ENCODE results near the gene RNU2-63P. TPM values are rescaled to one million over a fixed set of nuclear protein-coding genes. Genes with fewer than 3 reads are reported as not detected.

RNU2-63P gene
- total RNA-seq (1 to 10 TPM in 1 of 2 experiments, not detected in 1; 4.3 TPM), polyA plus RNA-seq (1 to 10 TPM in 1 of 2 donors, not detected in 1; 7.0 TPM)

GRCh38 chr2:88016086-88016959 is at the start of gene RNU2-63P:
Gene RNU2-63P, minus strand, starts transcription at chr2:88016547.
- Mint-ChIP-seq H3K4me3 (peak within 1 kb of the TSS; percentile 97 to 100 (median 98)), H3K9me3 (no peaks in the 10 kb centered on the region), H3K36me3 (peaks cover 0 to 6% of the 10 kb centered on the region in 2 donors), H3K27ac (peak within 1 kb of the TSS; percentile 99 to 100 (median 99)), H3K4me1 (peaks cover 13 to 26% (median 19%) of the 10 kb centered on the region in 4 donors), H3K27me3 (no peaks in the 10 kb centered on the region)
- Histone ChIP-seq H3K36me3 (ENCODE audit: insufficient read depth, low read length) (no peaks in the 10 kb centered on the region), H3K4me3 (ENCODE audit: low read length in 2 of 2) (peak within 1 kb of the TSS; percentile 88 to 97), H3K9me3 (ENCODE audit: control insufficient read depth in 1 of 2, low read length in 2 of 2) (no peaks in the 10 kb centered on the region), H3K4me1 (ENCODE audit: insufficient read depth, low read length) (peaks cover 12% of the 10 kb centered on the region), H3K27ac (ENCODE audit: low read depth, low read length) (peak within 1 kb of the TSS; percentile 87), H3K27me3 (ENCODE audit: insufficient read depth, low read length) (no peaks in the 10 kb centered on the region)
- ChIA-PET POLR2A (ENCODE audit: partially characterized antibody) (interaction anchor here (1.0 to 2.5 kb wide), 6 partner anchors 15 to 612 kb away, joined by 3 to 8 read pairs (median 6); partner anchors contain the start of gene THNSL2), CTCF (ENCODE audit: partially characterized antibody) (interaction anchor here (1.1 to 1.4 kb wide), 2 partner anchors 15 to 44 kb away, joined by 4 to 5 read pairs; no protein-coding TSS in a partner anchor)
- intact Hi-C loops (cut with micrococcal nuclease) = no loop called here
- peak; percentile 79 to 90 (median 85) for DNase-seq

- no peaks in the 10 kb centered on the region for H3K36me3 ChIP-seq (ENCODE audit: insufficient read depth, low read length)
- H3K4me1 Mint-ChIP-seq = peaks cover 3 to 5% (median 4%) of the 10 kb centered on the region in 4 donors
- intact Hi-C loops (cut with micrococcal nuclease) = no loop called here
- CTCF ChIA-PET (ENCODE audit: partially characterized antibody) = interaction anchor here (0.6 to 4.1 kb wide), 22 partner anchors 8 to 610 kb away, joined by 3 to 116 read pairs (median 5); partner anchors contain the start of gene THNSL2
- no peaks in the 10 kb centered on the region for H3K9me3 ChIP-seq (ENCODE audit: control insufficient read depth in 1 of 2, low read length in 2 of 2)
- H3K9me3 Mint-ChIP-seq = no peaks in the 10 kb centered on the region
- no peak overlapping the region for H3K27ac Mint-ChIP-seq
- H3K27ac ChIP-seq (ENCODE audit: low read depth, low read length) = no peak overlapping the region
- no peak overlapping the region for H3K4me3 Mint-ChIP-seq
- DNase-seq = no peak
- no peaks in the 10 kb centered on the region for H3K36me3 Mint-ChIP-seq
- no peak overlapping the region for H3K4me3 ChIP-seq (ENCODE audit: low read length in 2 of 2)
- POLR2A ChIA-PET (ENCODE audit: partially characterized antibody) = interaction anchor here (1.4 to 1.5 kb wide), 2 partner anchors 45 to 98 kb away, joined by 5 to 8 read pairs; partner anchors contain the start of gene RNU2-63P
- no peaks in the 10 kb centered on the region for H3K27me3 Mint-ChIP-seq
- H3K4me1 ChIP-seq (ENCODE audit: insufficient read depth, low read length) = peaks cover under 1% of the 10 kb centered on the region
- no peaks in the 10 kb centered on the region for H3K27me3 ChIP-seq (ENCODE audit: insufficient read depth, low read length)
Observed at GRCh38 chr2:88061295-88061694, 44.9 kb upstream of the RNU2-63P start.

GRCh38 chr2:88060907-88061275 is 44.5 kb upstream of the RNU2-63P start:
- POLR2A ChIA-PET (ENCODE audit: partially characterized antibody) = interaction anchor here (1.2 to 1.5 kb wide), 3 partner anchors 12 to 99 kb away, joined by 3 to 8 read pairs (median 5); partner anchors contain the start of gene RNU2-63P
- H3K9me3 ChIP-seq (ENCODE audit: control insufficient read depth in 1 of 2, low read length in 2 of 2) = no peaks in the 10 kb centered on the region
- no peaks in the 10 kb centered on the region for H3K27me3 ChIP-seq (ENCODE audit: insufficient read depth, low read length)
- H3K9me3 Mint-ChIP-seq = no peaks in the 10 kb centered on the region
- no peaks in the 10 kb centered on the region for H3K27me3 Mint-ChIP-seq
- H3K27ac ChIP-seq (ENCODE audit: low read depth, low read length) = no peak overlapping the region
- no peaks in the 10 kb centered on the region for H3K36me3 ChIP-seq (ENCODE audit: insufficient read depth, low read length)
- peaks cover 4% of the 10 kb centered on the region for H3K4me1 ChIP-seq (ENCODE audit: insufficient read depth, low read length)
- no peak overlapping the region for H3K4me3 ChIP-seq (ENCODE audit: low read length in 2 of 2)
- no peak overlapping the region for H3K4me3 Mint-ChIP-seq
- intact Hi-C loops (cut with micrococcal nuclease) = loop anchor here (1.0 kb wide), 1 partner anchor 99 kb away; no protein-coding TSS in a partner anchor
- H3K36me3 Mint-ChIP-seq = no peaks in the 10 kb centered on the region
- no peak overlapping the region for H3K27ac Mint-ChIP-seq
- CTCF ChIA-PET (ENCODE audit: partially characterized antibody) = interaction anchor here (0.6 to 4.1 kb wide), 38 partner anchors 8 to 611 kb away, joined by 3 to 116 read pairs (median 4); partner anchors contain the start of gene THNSL2
- DNase-seq = no peak
- peaks cover 7 to 10% (median 8%) of the 10 kb centered on the region in 4 donors for H3K4me1 Mint-ChIP-seq

GRCh38 chr2:88059979-88060906 is 43.9 kb upstream of the RNU2-63P start:
- Histone ChIP-seq H3K9me3 (ENCODE audit: control insufficient read depth in 1 of 2, low read length in 2 of 2) (no peaks in the 10 kb centered on the region), H3K4me1 (ENCODE audit: insufficient read depth, low read length) (peaks cover 6% of the 10 kb centered on the region), H3K27me3 (ENCODE audit: insufficient read depth, low read length) (no peaks in the 10 kb centered on the region), H3K4me3 (ENCODE audit: low read length in 2 of 2) (no peak overlapping the region), H3K27ac (ENCODE audit: low read depth, low read length) (no peak overlapping the region), H3K36me3 (ENCODE audit: insufficient read depth, low read length) (no peaks in the 10 kb centered on the region)
- no peaks in the 10 kb centered on the region for H3K9me3 Mint-ChIP-seq
- no peaks in the 10 kb centered on the region for H3K27me3 Mint-ChIP-seq
- peak in 4 of 5 donors; percentile 51 to 54 (median 53) for DNase-seq
- ChIA-PET CTCF (ENCODE audit: partially characterized antibody) (interaction anchor here (0.6 to 4.1 kb wide), 50 partner anchors 9 to 1451 kb away, joined by 3 to 116 read pairs (median 4); no protein-coding TSS in a partner anchor), POLR2A (ENCODE audit: partially characterized antibody) (interaction anchor here (1.2 to 1.5 kb wide), 3 partner anchors 11 to 100 kb away, joined by 3 to 8 read pairs (median 5); partner anchors contain the start of gene RNU2-63P)
- peaks cover 9 to 14% (median 10%) of the 10 kb centered on the region in 4 donors for H3K4me1 Mint-ChIP-seq
- intact Hi-C loops (cut with micrococcal nuclease) = loop anchor here (1.0 kb wide), 1 partner anchor 100 kb away; no protein-coding TSS in a partner anchor
- H3K36me3 Mint-ChIP-seq = peaks cover 0 to under 1% of the 10 kb centered on the region in 2 donors
- H3K27ac Mint-ChIP-seq = no peak overlapping the region
- no peak overlapping the region for H3K4me3 Mint-ChIP-seq

GRCh38 chr2:88058191-88058590 is 41.8 kb upstream of the RNU2-63P start:
- H3K27me3 Mint-ChIP-seq = no peaks in the 10 kb centered on the region
- CTCF ChIA-PET (ENCODE audit: partially characterized antibody) = interaction anchor here (1.2 to 1.3 kb wide), 2 partner anchors 73 to 102 kb away, joined by 3 read pairs; no protein-coding TSS in a partner anchor
- Histone ChIP-seq H3K9me3 (ENCODE audit: control insufficient read depth in 1 of 2, low read length in 2 of 2) (no peaks in the 10 kb centered on the region), H3K27ac (ENCODE audit: low read depth, low read length) (no peak overlapping the region), H3K4me1 (ENCODE audit: insufficient read depth, low read length) (peaks cover 23% of the 10 kb centered on the region), H3K27me3 (ENCODE audit: insufficient read depth, low read length) (no peaks in the 10 kb centered on the region), H3K36me3 (ENCODE audit: insufficient read depth, low read length) (no peaks in the 10 kb centered on the region), H3K4me3 (ENCODE audit: low read length in 2 of 2) (no peak overlapping the region)
- H3K4me1 Mint-ChIP-seq = peaks cover 23 to 34% (median 30%) of the 10 kb centered on the region in 4 donors
- no peak overlapping the region for H3K4me3 Mint-ChIP-seq
- peak overlapping the region in 2 of 7 donors; percentile 1 to 76 for H3K27ac Mint-ChIP-seq
- H3K36me3 Mint-ChIP-seq = peaks cover 0 to 8% of the 10 kb centered on the region in 2 donors
- H3K9me3 Mint-ChIP-seq = no peaks in the 10 kb centered on the region
- DNase-seq = no peak
- intact Hi-C loops (cut with micrococcal nuclease) = no loop called here
- POLR2A ChIA-PET (ENCODE audit: partially characterized antibody) = no interaction called here

- peak overlapping the region in 3 of 8 donors; percentile 15 to 65 (median 16) for H3K4me3 Mint-ChIP-seq
- intact Hi-C loops (cut with micrococcal nuclease) = no loop called here
- H3K4me3 ChIP-seq (ENCODE audit: low read length in 2 of 2) = no peak overlapping the region
- peak overlapping the region in 3 of 7 donors; percentile 5 to 89 (median 20) for H3K27ac Mint-ChIP-seq
- no peaks in the 10 kb centered on the region for H3K27me3 Mint-ChIP-seq
- H3K36me3 ChIP-seq (ENCODE audit: insufficient read depth, low read length) = no peaks in the 10 kb centered on the region
- no peaks in the 10 kb centered on the region for H3K9me3 Mint-ChIP-seq
- DNase-seq = no peak
- peaks cover 0 to 13% of the 10 kb centered on the region in 2 donors for H3K36me3 Mint-ChIP-seq
- peaks cover 29 to 42% (median 36%) of the 10 kb centered on the region in 4 donors for H3K4me1 Mint-ChIP-seq
- ChIA-PET CTCF (ENCODE audit: partially characterized antibody) (no interaction called here), POLR2A (ENCODE audit: partially characterized antibody) (no interaction called here)
- no peak overlapping the region for H3K27ac ChIP-seq (ENCODE audit: low read depth, low read length)
- no peaks in the 10 kb centered on the region for H3K27me3 ChIP-seq (ENCODE audit: insufficient read depth, low read length)
- H3K9me3 ChIP-seq (ENCODE audit: control insufficient read depth in 1 of 2, low read length in 2 of 2) = no peaks in the 10 kb centered on the region
- H3K4me1 ChIP-seq (ENCODE audit: insufficient read depth, low read length) = peaks cover 30% of the 10 kb centered on the region
Observed at GRCh38 chr2:88057437-88057844, 41.1 kb upstream of the RNU2-63P start.

All from CD4-positive, alpha-beta memory T cell (primary cell).